Heart right ventricle (tissue), 16 donors: ENCODE data around the gene ITLN2. TPM values are rescaled to one million over a fixed set of nuclear protein-coding genes. Genes with fewer than 3 reads are reported as not detected.

Experiments
- ATAC-seq, 8 donors: fragments of 200-7000 bp; cut with Tn5 transposase; one replicate each; pipeline ENCODE4 v1.9.1; 2020; ENCODE audit warnings: mild to moderate bottlenecking in 8 of 8, moderate library complexity in 8 of 8, moderate number of reproducible peaks in 1 of 8
- DNase-seq, 2 donors: peaks; one replicate each; pipeline ENCODE4 v3.0.0-alpha.2; 2020
- H3K27ac ChIP-seq, 10 donors: fragments of 200-600 bp; sonication (generic) in 2 of 10; one replicate each; pipeline versions ENCODE4 v1.5.0 to v1.8.0; 2020 to 2022; ENCODE audit warnings: mild to moderate bottlenecking in 3 of 10
- H3K27me3 ChIP-seq, 7 donors: fragments of 200-600 bp; one replicate each; pipeline ENCODE4 v1.8.0; 2021 to 2022; ENCODE audit warnings: mild to moderate bottlenecking in 2 of 7
- H3K36me3 ChIP-seq, 9 donors: fragments of 200-600 bp; sonication (generic) in 1 of 9; one replicate each; pipeline versions ENCODE4 v1.5.0 to v1.8.0; 2020 to 2022; ENCODE audit warnings: mild to moderate bottlenecking in 2 of 9
- H3K4me1 ChIP-seq, 9 donors: fragments of 200-600 bp; sonication (generic) in 1 of 9; one replicate each; pipeline versions ENCODE4 v1.5.0 to v1.8.0; 2020 to 2022; ENCODE audit warnings: mild to moderate bottlenecking in 4 of 9
- H3K4me3 ChIP-seq, 10 donors: fragments of 200-600 bp; sonication (generic) in 2 of 10; one replicate each; pipeline versions ENCODE4 v1.5.0 to v1.8.0; 2020 to 2022; ENCODE audit warnings: mild to moderate bottlenecking in 7 of 10, moderate library complexity in 2 of 10
- H3K9me3 ChIP-seq, 11 donors: fragments of 200-600 bp in 10 of 11; sonication (generic) in 2 of 11; one replicate each; pipeline versions ENCODE4 v1.5.0 to v1.8.0; 2013 to 2022; ENCODE audit warnings: mild to moderate bottlenecking in 2 of 11, control low read depth in 1 of 11, moderate library complexity in 1 of 11
- CTCF ChIP-seq, 9 donors: fragments of 200-600 bp; sonication (generic) in 2 of 9; IDR thresholded peaks; one replicate each; pipeline versions ENCODE4 v1.5.0 to v1.8.0; 2021 to 2022; ENCODE audit warnings: antibody characterized with exemption in 9 of 9, mild to moderate bottlenecking in 5 of 9, moderate library complexity in 1 of 9
- WGBS, 2 donors: extraction: QIAGEN DNeasy Blood & Tissue Kit; methylation state at CpG; one replicate each; pipeline ENCODE4 v1.1.7; 2013; ENCODE audit warnings: inconsistent platforms in 1 of 2; 5-methylcytosine and 5-hydroxymethylcytosine counted together
- intact Hi-C, 10 donors: fragments of 100-400 bp; cut with DNase I; formaldehyde crosslinking; loops; one replicate each; pipeline versions ENCODE4 v1.11.1 to v1.14.2; 2022
- polyA plus RNA-seq, 2 donors: library from polyadenylated mRNA; stranded (reverse); fragments of 200-250 nt; gene quantifications; one replicate each; pipeline ENCODE4 v1.2.3, GENCODE V29; 2013
- total RNA-seq, 10 donors: library from RNA; stranded (reverse); fragmentation: NEBNext Ultra II Directional in 3 of 10; extraction: Animal tissue kit (Norgen Biotek cat#: 25700) in 3 of 10; gene quantifications; one replicate each; pipeline versions ENCODE4 v1.2.1 to v1.2.4, GENCODE V29; 2021 to 2023
- donor health status: Arrhythmogenic right ventricular cardiomyopathy.
- donor health status: ischemic (EF 13 %, LVEDD 7.1; RV severe dilation, severe dysfunction).
- donor health status: healthy with polysubstance abuse.
- donor health status: DM: no; HTN: yes; CAD: no.
- donor health status: DM: no; HTN: no; CAD: no.
- donor health status: ischemic (EF 25% LVEDD 6.9; RV normal size, moderate dysfunction).
- donor health status: ischemic (EF 25% LVEDD 5.7; RV mildly dilated, moderate dysfunction).
- donor health status: healthy.
- donor health status: DM: yes; HTN: yes; CAD: no.
- donor health status: Ischemic cardiomyopathy.
- donor health status: ischemic (EF 35%, LVEDD 5.7; RV mildly dilated, moderate dysfunction).
- donor health status: nonischemic (EF 11% LVEDD 7.7; RV severe dilation, severe dysfunction).
- donor health status: DM: yes; HTN: yes; CAD: no.
- donor health status: PGD.
- donor health status: ischemic (EF 29% LVEDD 5.4; RV normal size, mild dysfunction).
- donor health status: nonischemic (EF 23%, LVEDD 6.1; RV moderate dilation, normal function).

The ITLN2 gene
- total and polyA plus RNA-seq, 12 donors, result 0.22 TPM; not detected in 11

GRCh38 chr1:160953030-160953429, 1.6 kb downstream of the ITLN2 start:
- TF ChIP-seq CTCF (IDR thresholded peaks at IDR 0.05), result no peak
- no peaks in the 10 kb centered on the region for H3K36me3 ChIP-seq
- H3K4me3 ChIP-seq, result no peak overlapping the region
- H3K27me3 ChIP-seq, result peaks cover 0 to 23% (median 3%) of the 10 kb centered on the region in 7 donors
- ATAC-seq, result peak in 2 of 8 donors; percentile 6 to 28
- no peaks in the 10 kb centered on the region for H3K9me3 ChIP-seq
- DNase-seq, result no peak
- WGBS, 2 donors, result 77 to 78% methylated on average over 3 of the region's 3 CpGs
- H3K4me1 ChIP-seq, result peaks cover 0 to 18% (median 0%) of the 10 kb centered on the region in 9 donors
- intact Hi-C loops, result loop anchor here in 9 of 10 donors (5.0 to 10.0 kb wide), 6 partner anchors 111 to 278 kb away; no protein-coding TSS in a partner anchor
- no peak overlapping the region for H3K27ac ChIP-seq

- WGBS, 2 donors, result 77 to 84% methylated on average over 2 of the region's 2 CpGs
Measured at GRCh38 chr1:160952129-160952510, 2.5 kb downstream of the ITLN2 start.

GRCh38 chr1:160951443-160952128, 3.0 kb downstream of the ITLN2 start:
- no peak overlapping the region for H3K4me3 ChIP-seq
- DNase-seq, result peak; percentile 21 to 49
- no peaks in the 10 kb centered on the region for H3K9me3 ChIP-seq
- H3K4me1 ChIP-seq, result peaks cover 0 to 27% (median 2%) of the 10 kb centered on the region in 9 donors
- 55 to 64% methylated on average over 8 of the region's 8 CpGs for WGBS, 2 donors
- peak in 7 of 8 donors; percentile 64 to 84 (median 73) for ATAC-seq
- H3K27me3 ChIP-seq, result peaks cover 0 to 23% (median 8%) of the 10 kb centered on the region in 7 donors
- intact Hi-C loops, result loop anchor here (1.0 to 10.0 kb wide), 8 partner anchors 109 to 277 kb away; no protein-coding TSS in a partner anchor
- TF ChIP-seq CTCF (IDR thresholded peaks at IDR 0.05), result peak; percentile 26 to 75 (median 61)
- no peaks in the 10 kb centered on the region for H3K36me3 ChIP-seq
- no peak overlapping the region for H3K27ac ChIP-seq

More at GRCh38 chr1:160952129-160952510, 2.5 kb downstream of the ITLN2 start:
- no peak overlapping the region for H3K4me3 ChIP-seq
- intact Hi-C loops, result loop anchor here in 9 of 10 donors (5.0 to 10.0 kb wide), 6 partner anchors 110 to 277 kb away; no protein-coding TSS in a partner anchor
- peaks cover 0 to 23% (median 3%) of the 10 kb centered on the region in 7 donors for H3K27me3 ChIP-seq
- H3K27ac ChIP-seq, result no peak overlapping the region
- peaks cover 0 to 23% (median 0%) of the 10 kb centered on the region in 9 donors for H3K4me1 ChIP-seq
- DNase-seq (no peak), ATAC-seq (no peak)
- H3K9me3 ChIP-seq, result no peaks in the 10 kb centered on the region
- no peaks in the 10 kb centered on the region for H3K36me3 ChIP-seq
- no peak for TF ChIP-seq CTCF (IDR thresholded peaks at IDR 0.05)

GRCh38 chr1:160950657-160951056, 4.0 kb downstream of the ITLN2 start:
- intact Hi-C loops, result loop anchor here (1.0 to 10.0 kb wide), 8 partner anchors 108 to 276 kb away; no protein-coding TSS in a partner anchor
- 62 to 83% methylated on average over 3 of the region's 3 CpGs for WGBS, 2 donors
- Histone ChIP-seq H3K27ac (no peak overlapping the region), H3K4me1 (peaks cover 0 to 27% (median 2%) of the 10 kb centered on the region in 9 donors), H3K36me3 (no peaks in the 10 kb centered on the region), H3K4me3 (no peak overlapping the region), H3K9me3 (no peaks in the 10 kb centered on the region), H3K27me3 (peaks cover 0 to 25% (median 9%) of the 10 kb centered on the region in 7 donors)
- DNase-seq, result no peak
- no peak for TF ChIP-seq CTCF (IDR thresholded peaks at IDR 0.05)
- ATAC-seq, result no peak
